GOT3 (cell line): ENCODE results near the gene TRIM4.

Experiments used
- DNase-seq: peaks from one replicate; lab custom pipeline; 2025; ENCODE audit warnings: mixed read lengths; lab: John Stamatoyannopoulos, UW

Gene TRIM4

GRCh38 chr7:99843808-99844207, 75.5 kb downstream of the TRIM4 start:
- DNase-seq, result no peak

- no peak for DNase-seq
Observed at GRCh38 chr7:99842926-99843325, 76.4 kb downstream of the TRIM4 start.
